ENCODE measurements around the gene ZNF670.

- TF ChIP-seq, protein P1, sequence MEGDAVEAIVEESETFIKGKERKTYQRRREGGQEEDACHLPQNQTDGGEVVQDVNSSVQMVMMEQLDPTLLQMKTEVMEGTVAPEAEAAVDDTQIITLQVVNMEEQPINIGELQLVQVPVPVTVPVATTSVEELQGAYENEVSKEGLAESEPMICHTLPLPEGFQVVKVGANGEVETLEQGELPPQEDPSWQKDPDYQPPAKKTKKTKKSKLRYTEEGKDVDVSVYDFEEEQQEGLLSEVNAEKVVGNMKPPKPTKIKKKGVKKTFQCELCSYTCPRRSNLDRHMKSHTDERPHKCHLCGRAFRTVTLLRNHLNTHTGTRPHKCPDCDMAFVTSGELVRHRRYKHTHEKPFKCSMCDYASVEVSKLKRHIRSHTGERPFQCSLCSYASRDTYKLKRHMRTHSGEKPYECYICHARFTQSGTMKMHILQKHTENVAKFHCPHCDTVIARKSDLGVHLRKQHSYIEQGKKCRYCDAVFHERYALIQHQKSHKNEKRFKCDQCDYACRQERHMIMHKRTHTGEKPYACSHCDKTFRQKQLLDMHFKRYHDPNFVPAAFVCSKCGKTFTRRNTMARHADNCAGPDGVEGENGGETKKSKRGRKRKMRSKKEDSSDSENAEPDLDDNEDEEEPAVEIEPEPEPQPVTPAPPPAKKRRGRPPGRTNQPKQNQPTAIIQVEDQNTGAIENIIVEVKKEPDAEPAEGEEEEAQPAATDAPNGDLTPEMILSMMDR (IDR thresholded peaks at IDR 0.05): no peak
- TF ChIP-seq ZFX (IDR thresholded peaks at IDR 0.05; ENCODE audit: borderline replicate concordance): no peak
These were observed 697 bp upstream of the ZNF670 start for GRCh38 chr1:247079141-247079874.
